ENCODE results near the gene ZNF217. TPM values are rescaled to one million over a fixed set of nuclear protein-coding genes. Genes with fewer than 3 reads are reported as not detected.

Gene ZNF217
- total and polyA plus RNA-seq, 2 experiments from 2014 or later = 4.7 to 32.4 TPM

- H3K79me2 ChIP-seq = peaks cover 94% of the 10 kb centered on the region
- no peaks in the 10 kb centered on the region for H3K9me2 ChIP-seq (replicated peaks; ENCODE audit: insufficient read depth)
- no peak overlapping the region for H3K4me3 ChIP-seq
- no peak overlapping the region for H3K27ac ChIP-seq
- no peak for TF ChIP-seq EZH2 (IDR thresholded peaks at IDR 0.05; ENCODE audit: borderline replicate concordance)
- no peak for TF ChIP-seq CTCF (IDR thresholded peaks at IDR 0.05; ENCODE audit: poor library complexity)
- no peak for TF ChIP-seq EZH2phosphoT487 (IDR thresholded peaks at IDR 0.05; ENCODE audit: low read depth, severe bottlenecking, unreplicated experiment)
- peaks cover 8% of the 10 kb centered on the region for H3K4me1 ChIP-seq (ENCODE audit: insufficient read depth)
- H2AFZ ChIP-seq = no peak overlapping the region
- no peaks in the 10 kb centered on the region for H3K27me3 ChIP-seq
- H3K9me3 ChIP-seq (ENCODE audit: low read depth) = no peaks in the 10 kb centered on the region
- no peaks in the 10 kb centered on the region for H3K36me3 ChIP-seq (replicated peaks; ENCODE audit: insufficient read depth, low read depth)
- 95% methylated on average over 14 of the region's 14 CpGs for WGBS (ENCODE audit: low lambda C conversion rate, missing lambda C conversion rate)
- no peak for DNase-seq (ENCODE audit: low spot score)
- H3K4me2 ChIP-seq = no peak overlapping the region
- peaks cover 42% of the 10 kb centered on the region for H4K20me1 ChIP-seq (ENCODE audit: insufficient read depth, poor library complexity, severe bottlenecking)
Observed at GRCh38 chr20:53574259-53574789, 19.3 kb downstream of the ZNF217 start.

GRCh38 chr20:53571555-53572286 is 21.9 kb downstream of the ZNF217 start:
- Histone ChIP-seq H3K9me3 (ENCODE audit: low read depth) (no peaks in the 10 kb centered on the region), H3K27me3 (no peaks in the 10 kb centered on the region), H3K4me3 (no peak overlapping the region), H4K20me1 (ENCODE audit: insufficient read depth, poor library complexity, severe bottlenecking) (peaks cover 61% of the 10 kb centered on the region), H3K9me2 (replicated peaks; ENCODE audit: insufficient read depth) (no peaks in the 10 kb centered on the region), H3K79me2 (peaks cover 93% of the 10 kb centered on the region), H3K4me1 (ENCODE audit: insufficient read depth) (no peaks in the 10 kb centered on the region), H3K36me3 (replicated peaks; ENCODE audit: insufficient read depth, low read depth) (no peaks in the 10 kb centered on the region), H2AFZ (no peak overlapping the region), H3K4me2 (no peak overlapping the region), H3K27ac (no peak overlapping the region)
- WGBS (ENCODE audit: low lambda C conversion rate, missing lambda C conversion rate) = 94% methylated on average over 10 of the region's 10 CpGs
- no peak for DNase-seq (ENCODE audit: low spot score)
- TF ChIP-seq EZH2phosphoT487 (IDR thresholded peaks at IDR 0.05; ENCODE audit: low read depth, severe bottlenecking, unreplicated experiment) (no peak), EZH2 (IDR thresholded peaks at IDR 0.05; ENCODE audit: borderline replicate concordance) (no peak), CTCF (IDR thresholded peaks at IDR 0.05; ENCODE audit: poor library complexity) (no peak)

- H3K9me2 ChIP-seq (replicated peaks; ENCODE audit: insufficient read depth) = no peaks in the 10 kb centered on the region
- WGBS (ENCODE audit: low lambda C conversion rate, missing lambda C conversion rate) = 56% methylated on average over 12 of the region's 12 CpGs
- H3K4me3 ChIP-seq = no peak overlapping the region
- no peak overlapping the region for H2AFZ ChIP-seq
- H4K20me1 ChIP-seq (ENCODE audit: insufficient read depth, poor library complexity, severe bottlenecking) = peaks cover 61% of the 10 kb centered on the region
- H3K9me3 ChIP-seq (ENCODE audit: low read depth) = no peaks in the 10 kb centered on the region
- H3K4me2 ChIP-seq = no peak overlapping the region
- no peak for DNase-seq (ENCODE audit: low spot score)
- no peaks in the 10 kb centered on the region for H3K27me3 ChIP-seq
- H3K79me2 ChIP-seq = peaks cover 92% of the 10 kb centered on the region
- no peak for TF ChIP-seq EZH2 (IDR thresholded peaks at IDR 0.05; ENCODE audit: borderline replicate concordance)
- TF ChIP-seq EZH2phosphoT487 (IDR thresholded peaks at IDR 0.05; ENCODE audit: low read depth, severe bottlenecking, unreplicated experiment) = no peak
- no peak for TF ChIP-seq CTCF (IDR thresholded peaks at IDR 0.05; ENCODE audit: poor library complexity)
- no peaks in the 10 kb centered on the region for H3K36me3 ChIP-seq (replicated peaks; ENCODE audit: insufficient read depth, low read depth)
- H3K27ac ChIP-seq = no peak overlapping the region
- no peaks in the 10 kb centered on the region for H3K4me1 ChIP-seq (ENCODE audit: insufficient read depth)
Observed at GRCh38 chr20:53570446-53571276, 23.0 kb downstream of the ZNF217 start.

Data from hepatocyte (in vitro differentiated cells).